Measurements from ENCODE around the gene C2orf81.

- TF ChIP-seq EGR1 (IDR thresholded peaks at IDR 0.05; ENCODE audit: borderline replicate concordance in 1 of 2, low read depth in 2 of 2, low read length in 2 of 2) (no peak), CTCF (IDR thresholded peaks at IDR 0.05 in 2 of 3, conservative IDR thresholded peaks at IDR 0.05 in 1 of 3; ENCODE audit: control insufficient read depth in 2 of 3, extremely low read depth in 1 of 3, insufficient read depth in 1 of 3, low read depth in 3 of 3, low read length in 3 of 3) (no peak), HDGF (IDR thresholded peaks at IDR 0.05) (no peak)
Measured at GRCh38 chr2:74426181-74426758, 4.9 kb upstream of the C2orf81 start.
